GM18951 (cell line): ENCODE measurements around the gene PHLDB3.

Experiments used
- POLR2A ChIP-seq: IDR thresholded peaks from 4 replicates; pipeline ENCODE4 v1.6.1; 2011; ENCODE audit warnings: mild to moderate bottlenecking; ENCODE audit not compliant: insufficient read length, insufficient read depth; ENCODE audit errors: extremely low read depth
- in situ Hi-C: fragments of 300-500 bp; cut with MboI; formaldehyde crosslinking; loops from one replicate; pipeline ENCODE4 v1.12.0; 2022; ENCODE audit warnings: low sequenced_read_pairs, mixed read lengths, inconsistent platforms; ENCODE audit not compliant: unreplicated experiment

PHLDB3 gene

DNA sequence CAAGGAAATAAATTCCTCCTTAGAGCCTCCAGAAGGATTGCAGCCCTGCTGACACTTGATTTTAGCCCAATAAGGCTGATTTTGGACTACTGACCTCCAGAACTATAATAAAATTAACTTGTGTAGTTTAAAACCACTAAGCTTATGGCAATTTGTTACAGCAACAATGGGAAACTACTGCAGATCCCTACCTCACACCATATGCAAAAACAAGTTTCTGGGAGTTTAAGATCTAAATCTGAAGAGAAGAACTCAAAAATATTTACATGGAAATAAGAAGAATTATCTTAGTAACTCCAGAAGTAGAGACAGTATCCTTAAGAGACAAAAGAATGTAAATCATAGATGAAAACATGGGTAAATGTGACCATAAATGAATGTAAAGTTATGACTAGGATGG, 34.4 kb upstream of the PHLDB3 start:
- in situ Hi-C loops: no loop called here
- no peak for TF ChIP-seq POLR2A

DNA sequence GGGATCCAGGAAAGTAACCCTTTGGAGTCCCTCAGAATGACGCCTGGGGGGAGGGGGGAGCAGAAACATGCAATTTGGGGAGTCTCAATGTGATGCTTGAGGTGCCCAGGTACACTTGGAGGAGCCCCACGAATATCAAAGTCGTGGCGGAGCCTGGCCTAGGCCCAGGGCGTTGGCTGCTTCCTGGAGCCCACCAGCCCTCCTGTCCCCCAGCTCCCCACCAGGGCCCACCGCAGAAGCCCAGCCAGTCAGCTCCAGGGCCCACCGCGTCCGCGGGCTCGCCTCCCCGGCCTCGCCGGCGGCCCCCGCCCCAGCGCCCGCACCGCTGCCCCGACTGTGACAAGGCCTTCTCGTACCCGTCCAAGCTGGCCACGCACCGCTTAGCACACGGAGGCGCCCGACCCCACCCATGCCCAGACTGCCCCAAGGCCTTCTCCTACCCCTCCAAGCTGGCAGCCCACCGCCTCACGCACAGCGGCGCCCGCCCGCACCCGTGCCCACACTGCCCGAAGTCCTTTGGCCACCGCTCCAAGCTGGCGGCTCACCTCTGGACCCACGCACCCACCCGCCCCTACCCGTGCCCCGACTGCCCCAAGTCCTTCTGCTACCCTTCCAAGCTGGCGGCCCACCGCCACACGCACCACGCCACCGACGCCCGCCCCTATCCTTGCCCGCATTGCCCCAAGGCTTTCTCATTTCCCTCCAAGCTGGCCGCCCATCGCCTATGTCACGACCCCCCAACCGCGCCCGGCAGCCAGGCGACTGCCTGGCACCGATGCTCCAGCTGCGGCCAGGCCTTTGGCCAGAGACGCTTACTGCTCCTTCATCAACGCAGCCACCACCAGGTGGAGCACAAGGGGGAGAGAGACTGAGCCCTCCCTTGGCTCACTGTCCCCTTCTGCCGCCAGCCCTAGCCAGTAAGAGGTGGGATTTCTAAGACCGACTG, 30.5 kb upstream of the PHLDB3 start:
- TF ChIP-seq POLR2A: no peak
- in situ Hi-C loops: no loop called here

DNA sequence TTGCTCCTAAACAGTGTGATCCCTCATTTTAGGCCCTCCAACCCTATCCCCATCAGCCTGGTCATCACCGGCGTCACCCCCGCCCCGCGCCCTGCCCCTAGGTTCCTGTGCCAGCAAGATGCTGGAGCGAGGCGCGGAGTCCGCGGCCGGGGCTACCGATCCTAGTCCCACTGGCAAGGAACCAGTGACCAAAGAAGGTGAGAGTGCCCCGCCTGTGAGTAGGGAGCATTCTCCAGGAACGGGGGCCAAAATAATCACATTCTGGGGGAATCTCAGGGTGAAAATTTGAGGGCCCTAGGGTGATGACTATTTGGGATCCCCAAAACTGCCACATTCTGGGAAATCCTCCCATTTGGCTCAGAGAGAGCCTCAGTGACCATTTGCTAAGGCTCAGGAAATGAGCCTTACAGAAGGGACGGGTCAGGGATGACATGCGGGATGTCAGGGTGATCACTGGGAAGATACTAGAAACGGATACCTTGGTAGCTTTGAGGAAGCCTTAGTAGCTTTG, 29.8 kb upstream of the PHLDB3 start:
- TF ChIP-seq POLR2A: no peak
- in situ Hi-C loops: no loop called here

DNA sequence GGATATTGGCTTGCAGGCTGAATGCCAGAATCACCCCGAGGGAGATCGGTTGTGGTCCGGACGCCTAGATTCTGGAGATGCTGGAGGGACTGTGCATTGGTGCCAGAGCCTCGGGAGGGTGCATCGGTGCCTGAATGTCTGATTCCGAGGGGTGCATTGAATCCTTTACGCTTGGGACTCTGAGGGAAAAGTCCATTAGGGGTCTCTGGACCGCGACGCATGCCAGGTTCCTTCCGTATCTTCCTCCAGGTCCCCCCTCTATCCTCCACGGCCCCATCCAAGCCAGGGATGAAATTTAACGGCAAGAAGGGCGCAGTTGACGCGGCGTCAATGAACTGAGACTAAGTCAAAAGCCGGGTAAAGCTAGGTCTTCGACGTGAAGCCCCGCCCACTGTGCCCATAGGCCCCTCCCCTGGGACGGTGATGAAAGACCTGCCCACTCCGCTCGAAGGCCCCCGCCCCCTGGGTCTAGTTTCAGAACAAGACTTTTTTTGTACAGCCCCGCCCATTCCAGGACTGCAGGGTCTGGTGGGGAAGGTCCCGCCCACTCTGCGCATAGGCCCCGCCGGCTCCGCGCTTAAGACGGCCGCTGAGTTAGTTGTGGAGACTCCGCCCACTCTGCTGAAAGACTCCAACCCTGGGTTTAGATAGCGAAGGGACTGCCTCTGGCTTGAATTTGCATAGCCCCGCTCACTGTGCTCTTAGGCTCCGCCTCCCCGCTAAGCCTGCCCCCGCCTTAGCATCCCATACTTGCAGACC, 29.2 kb upstream of the PHLDB3 start:
- peak; percentile 20 for TF ChIP-seq POLR2A
- in situ Hi-C loops: no loop called here

- in situ Hi-C loops: no loop called here
- TF ChIP-seq POLR2A: peak; percentile 55
These were observed 28.5 kb upstream of the PHLDB3 start, which contains the start of gene ZNF575 for GRCh38 chr19:43532962-43533545. ZNF575 (plus strand) TSS chr19:43533188; CDS start chr19:43534423, 1,235 bp downstream.

DNA sequence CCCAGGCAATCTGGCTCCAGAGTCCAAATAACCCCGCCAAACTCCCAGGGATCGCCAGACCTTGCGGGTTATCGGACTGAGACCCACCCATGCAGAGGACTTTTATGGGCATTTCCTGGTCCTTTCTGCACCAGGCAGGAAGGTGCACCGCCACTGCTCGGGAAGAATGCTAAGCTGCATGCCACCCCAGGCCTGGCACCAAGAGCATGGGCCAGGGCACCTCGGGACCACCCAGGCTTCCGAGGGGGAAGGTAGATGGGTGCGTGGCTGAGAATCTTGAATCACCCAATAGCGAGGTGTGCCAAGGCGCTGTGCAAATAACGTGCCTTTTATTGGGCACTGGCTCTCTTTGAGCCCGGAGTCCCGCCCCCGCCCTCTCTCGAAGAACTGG, 28.0 kb upstream of the PHLDB3 start:
- TF ChIP-seq POLR2A: no peak
- in situ Hi-C loops: no loop called here

DNA sequence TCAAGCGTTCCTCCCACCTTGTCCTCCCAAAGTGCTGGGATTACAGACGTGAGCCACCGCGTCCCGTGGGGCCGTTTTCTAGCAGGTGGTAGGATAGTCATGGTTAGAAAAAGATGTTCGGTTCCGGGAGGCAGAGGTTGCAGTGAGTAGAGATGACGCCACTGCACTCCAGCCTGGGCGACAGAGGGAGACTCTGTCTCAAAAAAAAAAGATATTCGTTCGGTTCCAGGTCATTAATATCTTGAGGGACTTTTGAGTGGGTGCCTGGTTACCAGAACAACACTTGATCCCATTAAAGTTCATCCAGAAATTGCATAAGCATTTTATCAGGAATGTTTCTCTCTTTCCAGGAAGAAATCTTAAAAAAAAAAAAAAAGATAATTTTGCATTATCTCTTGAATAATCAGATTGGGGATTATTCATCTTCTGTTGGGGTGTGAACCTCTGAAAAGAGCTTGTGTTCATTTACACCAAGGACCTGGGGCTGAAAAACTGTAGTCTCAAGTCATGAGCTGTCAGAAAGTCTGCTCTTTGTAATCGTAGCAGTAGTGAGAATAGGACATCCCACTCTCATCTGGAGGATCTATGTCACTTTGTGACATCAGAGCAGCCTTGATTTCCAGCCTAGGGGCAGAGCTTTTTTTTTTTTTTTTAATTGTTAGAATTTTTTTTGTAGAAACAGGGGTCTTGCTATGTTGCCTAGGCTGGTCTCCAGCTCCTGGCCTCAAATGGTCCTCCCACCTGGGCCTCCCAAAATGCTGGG, 23.5 kb upstream of the PHLDB3 start:
- in situ Hi-C loops: no loop called here
- no peak for TF ChIP-seq POLR2A

- peak; percentile 92 for TF ChIP-seq POLR2A
- in situ Hi-C loops: no loop called here
These were observed 22.6 kb upstream of the PHLDB3 start, which contains the start of gene ETHE1 for GRCh38 chr19:43526884-43527859. ETHE1 (minus strand) TSS chr19:43527201; CDS start chr19:43527177, 24 bp downstream.

DNA sequence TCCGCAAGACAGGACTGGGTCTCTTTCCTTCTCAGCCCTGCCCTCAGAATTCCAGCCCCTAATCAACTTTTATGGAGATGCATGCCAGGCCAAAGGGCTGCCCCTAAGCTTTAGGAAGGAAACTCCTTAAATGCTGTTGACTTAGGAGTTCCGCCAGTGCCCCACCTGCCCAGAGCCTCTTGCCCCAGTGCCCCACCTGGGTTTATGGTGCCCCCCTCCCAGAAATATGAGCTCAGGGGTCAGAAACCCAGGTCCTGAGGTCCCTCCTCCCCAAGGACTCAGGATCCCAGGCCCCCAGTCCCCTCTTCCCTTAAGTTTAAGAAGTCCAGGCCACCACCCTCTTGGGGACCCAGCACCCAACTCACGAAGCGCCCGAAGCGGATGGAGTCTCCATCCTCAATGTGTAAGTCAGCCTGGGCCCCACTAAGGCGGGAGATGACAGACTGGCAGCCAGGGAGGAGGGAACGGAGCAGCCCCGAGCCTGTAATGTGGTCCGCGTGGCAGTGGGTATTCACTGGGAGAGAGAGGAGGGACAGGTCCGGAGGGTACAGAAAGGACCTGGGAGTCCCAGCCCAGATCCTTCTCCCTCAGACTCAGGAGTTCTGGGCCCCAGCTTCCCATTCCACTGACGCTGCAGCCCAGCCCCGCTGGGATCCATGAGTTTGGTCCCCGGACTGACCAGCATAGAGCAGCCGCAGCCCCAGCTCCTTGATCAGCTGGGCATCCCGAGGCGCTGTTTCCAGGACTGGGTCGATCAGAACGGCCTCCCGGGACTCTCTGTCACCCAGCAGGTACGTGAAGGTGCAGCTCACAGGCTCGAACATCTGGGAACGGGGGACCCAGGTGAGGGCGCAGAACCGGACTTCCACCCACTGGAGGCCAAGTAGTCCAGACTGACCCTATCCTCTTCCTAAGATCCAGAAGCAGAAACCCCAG, 21.6 kb upstream of the PHLDB3 start:
- in situ Hi-C loops: no loop called here
- no peak for TF ChIP-seq POLR2A
